ENCODE results near the gene FLAD1.

DNA sequence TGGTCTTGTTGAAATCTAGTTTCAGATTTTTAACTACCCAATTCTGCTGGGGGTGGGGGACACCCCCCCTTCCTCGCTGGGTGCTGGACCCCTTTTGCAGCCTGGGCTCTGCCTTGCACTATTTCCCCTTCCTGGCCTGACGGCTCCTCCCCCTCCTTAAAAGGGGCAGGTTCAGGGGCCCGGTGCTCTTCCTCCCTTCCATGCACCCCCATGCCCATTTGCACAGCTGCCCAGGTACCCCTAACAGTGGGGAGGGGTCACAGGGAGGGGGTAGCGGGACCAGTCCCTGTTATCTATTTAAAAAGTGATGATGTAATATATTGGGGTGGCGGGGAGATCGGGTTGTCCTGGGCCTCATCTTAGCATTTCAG is 34.8 kb downstream of the FLAD1 start:
- TF ChIP-seq, protein P1, sequence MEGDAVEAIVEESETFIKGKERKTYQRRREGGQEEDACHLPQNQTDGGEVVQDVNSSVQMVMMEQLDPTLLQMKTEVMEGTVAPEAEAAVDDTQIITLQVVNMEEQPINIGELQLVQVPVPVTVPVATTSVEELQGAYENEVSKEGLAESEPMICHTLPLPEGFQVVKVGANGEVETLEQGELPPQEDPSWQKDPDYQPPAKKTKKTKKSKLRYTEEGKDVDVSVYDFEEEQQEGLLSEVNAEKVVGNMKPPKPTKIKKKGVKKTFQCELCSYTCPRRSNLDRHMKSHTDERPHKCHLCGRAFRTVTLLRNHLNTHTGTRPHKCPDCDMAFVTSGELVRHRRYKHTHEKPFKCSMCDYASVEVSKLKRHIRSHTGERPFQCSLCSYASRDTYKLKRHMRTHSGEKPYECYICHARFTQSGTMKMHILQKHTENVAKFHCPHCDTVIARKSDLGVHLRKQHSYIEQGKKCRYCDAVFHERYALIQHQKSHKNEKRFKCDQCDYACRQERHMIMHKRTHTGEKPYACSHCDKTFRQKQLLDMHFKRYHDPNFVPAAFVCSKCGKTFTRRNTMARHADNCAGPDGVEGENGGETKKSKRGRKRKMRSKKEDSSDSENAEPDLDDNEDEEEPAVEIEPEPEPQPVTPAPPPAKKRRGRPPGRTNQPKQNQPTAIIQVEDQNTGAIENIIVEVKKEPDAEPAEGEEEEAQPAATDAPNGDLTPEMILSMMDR (IDR thresholded peaks at IDR 0.05), result no peak
- TF ChIP-seq POLR2A (IDR thresholded peaks at IDR 0.05), result no peak

Data from uterus (tissue), 2 donors.